Activated CD4-positive, alpha-beta T cell treated with anti-CD3 and anti-CD28 coated beads, Interleukin-2, amount 50 U/mL, for 4 hours (primary cell): ENCODE results near the gene UCMA.
"Not testable (repeated sequence)": the region's sequence is repeated elsewhere in the genome, so short reads cannot be mapped to it uniquely, and the experiment has no call there.

Experiments
- DNase-seq, 2 experiments: peaks; one replicate each; pipeline ENCODE4 v3.0.0-alpha.2; 2020

The UCMA gene, protein sequence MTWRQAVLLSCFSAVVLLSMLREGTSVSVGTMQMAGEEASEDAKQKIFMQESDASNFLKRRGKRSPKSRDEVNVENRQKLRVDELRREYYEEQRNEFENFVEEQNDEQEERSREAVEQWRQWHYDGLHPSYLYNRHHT

DNA sequence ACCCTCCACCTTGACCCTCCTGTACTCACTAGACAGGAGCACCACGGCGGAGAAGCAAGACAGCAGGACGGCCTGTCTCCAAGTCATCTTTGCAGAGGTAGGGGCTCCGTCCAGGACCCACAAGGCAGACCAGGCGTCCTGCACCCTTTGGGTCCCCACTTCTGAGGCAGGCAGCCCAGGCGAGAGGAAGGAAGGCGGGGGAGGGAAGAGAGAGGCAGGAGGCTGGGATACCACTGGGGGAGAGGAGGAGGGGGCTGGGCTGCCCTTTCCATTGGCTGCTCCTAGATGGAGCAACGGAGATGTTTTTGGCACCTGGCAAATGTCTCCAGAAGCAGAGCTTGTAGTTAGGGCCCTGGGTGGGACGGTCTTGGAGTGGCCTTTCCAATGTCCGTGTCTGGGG, at the start of gene UCMA:
UCMA (minus strand) TSS at position 203 of the 400 bp plus-strand sequence; CDS start at position 87, 116 bp downstream.
- DNase-seq: no peak

DNA sequence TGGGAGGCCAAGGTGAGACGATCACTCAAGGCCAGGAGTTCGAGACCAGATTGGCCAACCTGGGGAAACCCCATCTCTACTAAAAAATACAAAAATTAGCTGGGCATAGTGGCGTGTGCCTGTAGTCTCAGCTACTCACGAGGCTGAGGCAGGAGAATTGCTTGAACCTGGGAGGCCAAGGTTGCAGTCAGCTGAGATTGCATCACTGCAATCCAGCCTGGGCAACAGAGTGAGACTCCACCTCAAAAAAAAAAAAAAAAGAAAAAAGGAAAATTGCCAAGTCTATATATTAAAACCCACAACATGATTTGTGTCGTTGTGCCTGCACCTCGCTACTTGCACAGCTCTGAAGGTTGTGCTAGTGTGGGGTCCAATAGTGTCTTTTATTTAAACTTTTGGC, 48.2 kb upstream of the UCMA start:
- DNase-seq: not testable (repeated sequence)

DNA sequence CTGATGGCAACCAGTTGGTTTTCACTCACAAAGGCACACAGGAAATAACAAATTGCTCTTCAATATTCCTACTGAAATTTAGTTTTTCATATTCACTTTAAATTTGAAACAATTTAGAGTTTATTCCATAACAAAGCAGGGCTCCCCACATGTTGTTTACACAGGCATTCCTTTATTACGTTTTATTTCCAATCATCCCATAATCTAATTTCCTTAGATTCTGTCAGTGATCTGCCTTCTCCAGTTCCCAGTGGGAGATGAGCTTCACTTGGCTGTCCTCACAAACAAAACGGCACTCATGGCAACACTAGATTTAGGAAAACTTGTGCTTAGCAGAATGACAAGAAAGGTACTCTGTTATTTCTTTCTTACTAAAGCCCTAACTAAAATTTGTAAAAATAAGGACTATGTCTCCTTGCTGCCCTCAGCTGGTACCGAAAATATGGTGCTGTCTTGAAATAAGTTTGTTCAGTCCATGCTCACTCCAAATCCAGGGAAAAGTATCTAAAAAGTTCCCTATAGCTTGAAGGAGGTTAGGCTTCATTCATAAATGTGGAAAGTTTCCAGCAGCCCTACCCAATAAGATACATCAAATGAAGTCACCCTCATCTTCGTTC, 42.7 kb upstream of the UCMA start:
- no peak for DNase-seq

DNA sequence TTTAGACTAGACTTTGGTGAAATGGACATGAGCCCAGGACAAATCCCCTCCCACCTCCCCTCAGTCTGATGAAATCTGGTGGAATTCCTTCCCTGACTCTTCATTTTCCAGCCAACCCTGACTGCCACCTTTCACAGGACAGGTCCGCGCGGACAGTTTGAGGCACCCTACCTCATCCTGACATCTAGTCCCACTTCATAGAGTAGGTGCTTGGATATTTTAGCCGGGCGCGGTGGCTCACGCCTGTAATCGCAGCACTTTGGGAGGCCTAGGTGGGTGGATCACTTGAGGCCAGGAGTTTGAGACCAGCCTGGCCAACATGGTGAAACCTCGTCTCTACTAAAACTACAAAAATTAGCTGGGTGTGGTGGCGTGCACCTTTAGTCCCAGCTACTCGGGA, 42.0 kb upstream of the UCMA start:
- DNase-seq: not testable (repeated sequence)

DNA sequence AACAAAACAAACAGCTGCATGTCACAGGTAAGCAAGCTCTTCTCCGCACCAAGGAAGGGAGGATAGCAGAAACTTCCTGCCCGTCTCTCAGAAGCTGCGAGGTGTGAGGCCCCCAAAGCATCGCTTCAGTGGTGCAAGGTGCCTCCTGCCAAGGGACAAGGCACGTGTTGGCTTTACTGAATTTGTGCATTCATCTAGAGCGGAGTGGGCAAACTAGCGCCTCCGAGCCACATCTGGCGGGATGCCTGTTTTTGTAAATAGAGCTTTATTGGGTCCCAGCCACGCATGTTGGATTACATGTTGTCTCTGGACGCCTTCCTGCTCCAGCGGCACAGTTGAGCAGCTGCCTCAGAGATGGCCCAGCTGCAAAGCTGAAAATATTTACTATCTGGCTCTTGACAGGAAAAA, 38.0 kb upstream of the UCMA start:
- no peak for DNase-seq

DNA sequence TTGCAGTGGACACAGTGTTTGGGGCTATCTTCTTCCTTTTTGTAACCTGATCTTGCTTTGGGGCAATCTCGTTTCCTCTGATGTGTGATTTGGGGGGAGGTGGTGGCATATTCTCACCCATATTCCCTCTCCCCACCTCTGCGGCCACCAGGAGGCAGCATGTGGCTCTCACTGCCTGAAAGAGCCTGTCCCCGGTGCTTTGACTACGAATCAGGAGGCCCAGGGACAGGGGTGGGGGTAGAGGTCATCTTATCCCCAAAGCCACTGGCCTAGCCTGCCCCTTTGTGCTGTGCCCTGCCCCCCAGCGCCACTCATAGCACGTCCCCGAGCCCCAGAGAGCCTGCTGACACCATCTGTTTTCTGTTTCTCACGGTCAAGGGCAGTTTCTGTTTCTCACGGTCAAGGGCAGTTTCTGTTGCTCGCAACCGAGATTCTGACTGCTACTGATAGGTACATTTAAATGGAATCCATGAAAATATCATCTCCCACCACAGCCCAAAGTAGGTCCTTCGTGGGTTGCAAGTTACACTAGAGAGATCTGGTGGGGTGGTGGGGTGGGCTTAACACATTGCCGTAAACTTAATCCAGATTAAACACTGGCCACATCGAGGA, 37.5 kb upstream of the UCMA start:
- DNase-seq: peak; percentile 47 to 51

DNA sequence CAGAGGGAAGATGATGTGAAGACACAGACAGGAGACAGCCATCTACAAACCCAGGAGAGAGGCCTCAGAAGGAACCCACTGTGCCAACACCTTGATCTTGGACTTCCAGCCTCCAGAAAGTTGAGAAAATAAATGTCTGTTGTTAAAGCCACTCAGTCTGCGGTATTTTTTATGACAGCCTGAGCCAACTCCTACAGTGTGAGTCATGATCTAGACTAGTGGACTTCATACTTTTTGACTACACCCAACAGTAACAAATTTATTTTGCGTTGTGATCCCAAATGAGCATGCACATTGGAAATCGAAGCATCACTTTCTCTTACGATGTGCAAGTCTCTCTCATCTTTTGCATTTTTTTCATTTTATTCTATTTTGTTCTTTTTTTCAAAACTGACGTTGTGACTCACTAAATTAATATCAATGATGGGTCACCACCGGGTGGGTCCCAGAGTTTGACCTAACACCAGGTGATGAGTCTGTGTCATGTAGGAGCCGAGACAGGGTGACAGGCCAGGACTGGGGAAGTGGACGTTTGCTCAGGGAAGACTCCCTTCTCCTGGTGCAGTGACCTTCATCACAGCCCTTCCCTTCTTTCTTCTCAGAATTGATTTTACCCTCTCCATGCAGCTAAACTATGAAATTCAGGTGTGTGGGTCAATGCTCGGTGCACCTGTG, 36.8 kb upstream of the UCMA start:
- no peak for DNase-seq

DNA sequence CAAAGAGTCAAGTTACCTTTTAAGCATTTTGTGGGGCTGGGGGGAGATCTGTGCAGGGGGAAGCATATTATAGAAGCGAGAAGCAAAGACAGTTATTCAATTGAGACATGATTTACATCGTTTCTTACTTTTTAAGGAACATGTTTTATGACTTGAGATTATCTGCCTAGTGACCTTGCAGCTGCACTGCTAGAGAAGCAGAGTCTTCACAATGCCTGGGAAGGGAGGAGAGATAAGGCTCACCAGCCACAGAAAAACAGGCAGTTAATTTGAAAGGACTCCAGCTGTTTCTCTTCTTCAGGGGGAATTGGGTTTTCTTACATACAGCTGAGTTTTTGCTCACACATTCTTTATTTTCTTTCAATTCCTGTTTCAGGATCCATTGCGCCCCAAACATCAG, 34.7 kb upstream of the UCMA start:
- no peak for DNase-seq

DNA sequence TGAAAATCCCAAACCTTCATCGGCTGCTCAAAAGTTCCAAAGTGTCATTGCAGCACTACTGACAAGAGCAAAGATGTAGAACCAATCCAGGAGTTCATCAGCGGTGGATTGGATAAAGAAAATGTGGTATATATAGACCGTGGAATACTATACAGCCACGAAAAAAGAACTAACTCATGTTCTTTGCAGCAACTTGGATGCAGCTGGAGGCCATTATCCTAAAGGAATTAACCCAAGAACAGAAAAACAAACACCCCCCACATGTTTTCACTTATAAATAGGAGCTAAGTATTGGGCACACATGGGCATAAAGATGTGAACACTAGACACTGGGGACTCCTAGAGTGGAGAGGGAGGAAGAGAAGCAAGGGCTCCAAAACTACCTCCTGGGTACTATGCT, 34.1 kb upstream of the UCMA start:
- DNase-seq: no peak

DNA sequence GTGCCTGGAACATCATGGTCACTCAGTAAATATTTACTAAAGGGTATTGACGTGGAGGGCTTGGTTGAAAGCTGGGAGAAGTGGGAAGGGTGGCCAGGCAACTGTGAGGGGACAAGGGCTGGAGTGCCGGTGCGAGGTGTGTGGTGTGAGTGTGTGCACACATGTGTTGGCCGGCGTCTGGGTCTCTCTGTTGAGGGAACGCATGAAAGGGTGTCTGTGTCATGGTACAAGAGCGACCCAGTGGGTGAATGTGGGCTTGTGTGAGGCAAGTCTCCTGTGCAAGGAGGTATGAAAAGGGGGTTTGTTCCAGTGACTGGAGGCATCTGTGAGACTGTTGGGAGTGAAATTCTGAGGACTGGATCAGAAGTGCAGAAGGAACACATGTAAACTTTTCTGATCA, 29.4 kb upstream of the UCMA start:
- no peak for DNase-seq

DNA sequence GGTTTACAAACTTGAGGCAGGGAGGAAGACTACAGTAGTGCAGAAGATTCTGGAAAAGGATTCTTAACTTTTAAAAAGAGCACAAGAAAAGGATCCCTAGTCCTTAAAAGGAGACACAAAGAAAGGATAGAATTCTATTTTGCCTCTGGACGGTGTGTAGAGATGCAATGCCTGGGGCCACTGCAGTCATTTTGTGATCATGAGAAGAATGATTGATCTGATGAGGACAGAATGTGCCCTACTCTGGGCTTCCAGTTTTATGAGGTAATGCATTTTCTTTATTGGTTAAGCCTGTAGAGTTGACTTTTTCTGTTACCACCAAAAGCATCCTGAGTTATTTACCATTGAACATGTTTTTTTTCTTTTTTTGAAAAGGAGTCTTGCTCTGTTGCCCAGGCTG, 28.3 kb upstream of the UCMA start:
- no peak for DNase-seq

DNA sequence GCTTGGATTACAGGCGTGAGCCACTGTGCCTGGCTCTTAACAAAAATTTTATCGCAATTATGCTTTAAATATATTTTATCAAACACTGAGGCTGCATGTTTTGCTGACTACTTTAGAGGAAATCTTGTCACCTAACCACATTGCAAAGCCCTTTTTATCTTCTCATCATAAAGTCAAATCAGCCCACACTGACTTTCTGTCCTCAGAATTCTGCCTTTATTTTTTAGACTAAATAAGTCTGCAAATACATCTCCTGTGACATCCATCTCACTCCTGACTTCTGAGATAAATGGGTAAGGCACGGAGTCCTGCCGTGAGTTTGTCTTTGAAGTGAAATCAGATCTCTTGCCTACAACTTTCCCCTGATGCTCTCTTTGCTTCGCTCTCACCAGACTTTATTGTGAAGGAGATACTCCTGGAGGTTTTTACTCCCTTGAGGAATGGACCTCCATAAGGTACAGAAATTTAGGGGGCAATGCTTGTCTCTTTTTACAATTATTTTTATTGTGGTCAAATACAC, 23.5 kb upstream of the UCMA start:
- no peak for DNase-seq

DNA sequence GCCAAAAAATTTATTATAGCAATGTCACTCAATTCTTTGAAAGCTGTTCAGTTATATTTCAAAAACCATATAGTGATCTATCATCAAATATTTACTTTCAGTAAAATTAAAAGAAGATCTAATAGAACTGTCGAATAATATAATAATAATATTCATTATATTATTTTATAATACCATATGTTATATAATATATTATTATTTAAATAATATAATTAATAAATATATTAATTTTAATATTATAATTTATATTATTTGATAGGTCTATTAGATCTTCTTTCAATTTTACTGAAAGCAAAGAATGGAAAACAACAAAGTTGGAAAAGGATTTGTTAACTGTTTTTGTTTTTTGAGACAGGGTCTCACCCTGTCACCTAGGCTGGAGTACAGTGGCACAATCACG, 22.5 kb upstream of the UCMA start:
- DNase-seq: no peak

DNA sequence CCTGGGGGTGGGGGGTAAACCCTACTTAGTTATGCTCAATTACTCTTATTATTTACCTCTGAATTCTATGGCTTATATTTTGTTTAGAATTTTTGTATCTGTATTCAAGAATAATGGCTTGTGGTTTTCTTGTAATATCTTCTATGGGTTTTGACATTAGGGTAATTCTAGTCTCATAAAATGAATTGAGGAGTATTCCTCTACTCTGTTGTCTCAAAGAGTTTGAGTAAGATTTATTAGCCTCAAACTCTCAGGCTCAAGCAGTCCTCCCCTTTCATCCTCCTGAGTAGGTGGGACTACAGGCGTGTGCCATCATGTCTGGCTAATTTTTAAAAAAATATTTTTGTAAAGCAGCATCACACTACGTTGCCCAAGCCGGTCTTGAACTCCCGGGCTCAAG, 19.6 kb upstream of the UCMA start:
- no peak for DNase-seq

DNA sequence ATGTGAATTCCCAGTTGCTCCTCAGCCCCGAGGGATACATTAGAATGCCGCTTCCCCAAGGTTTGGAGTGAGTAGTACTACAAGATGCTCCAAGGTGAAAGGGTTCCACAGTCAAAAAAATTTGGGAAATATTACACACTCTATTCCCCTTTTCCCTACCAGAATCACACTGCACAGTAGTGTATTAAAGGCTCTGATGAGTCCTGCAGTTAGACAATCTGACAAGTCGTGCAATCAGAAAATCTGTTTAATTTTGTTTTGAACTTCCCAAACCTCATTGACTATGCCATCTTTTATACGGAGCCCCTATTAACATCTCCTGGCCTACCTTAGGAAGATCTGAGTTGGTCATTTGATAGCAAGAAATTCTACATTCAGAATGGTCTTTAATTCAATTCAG, 13.6 kb upstream of the UCMA start:
- no peak for DNase-seq

DNA sequence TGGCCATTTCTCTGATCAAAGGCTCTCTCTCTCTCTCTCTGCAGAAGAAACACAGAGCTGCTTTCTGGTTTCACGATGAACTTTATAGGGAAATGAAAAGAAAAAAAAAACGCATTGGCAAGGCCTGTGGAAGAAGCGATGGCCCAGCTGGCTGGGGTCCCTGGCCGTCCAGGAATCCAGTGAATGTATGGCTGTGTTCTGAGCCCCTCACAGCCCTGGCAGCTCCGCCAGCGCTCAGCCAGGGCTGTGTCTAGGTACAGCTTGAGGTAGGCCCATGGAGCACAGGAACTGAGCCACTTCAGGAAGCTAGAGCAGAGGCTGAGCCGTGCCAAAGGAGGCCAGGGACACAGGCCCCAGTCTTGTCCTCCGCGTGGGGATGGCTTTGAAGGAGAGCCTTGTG, 13.1 kb upstream of the UCMA start:
- DNase-seq: no peak

DNA sequence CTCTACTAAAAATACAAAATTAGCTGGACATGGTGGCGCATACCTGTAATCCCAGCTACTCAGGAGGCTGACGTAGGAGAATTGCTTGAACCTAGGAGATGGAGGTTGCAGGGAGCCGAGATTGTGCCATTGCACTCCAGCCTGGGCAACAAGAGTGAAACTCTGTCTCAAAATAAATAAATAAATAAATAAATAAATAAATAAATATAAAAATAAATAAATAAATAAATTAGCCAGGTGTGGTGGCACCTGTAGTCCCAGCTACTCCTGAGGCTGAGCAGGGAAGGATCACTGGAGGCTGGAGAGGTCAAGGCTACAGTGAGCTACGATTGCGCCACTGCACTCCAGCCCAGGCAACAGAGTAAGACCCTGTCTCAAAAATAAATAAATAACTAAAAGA, 8.1 kb upstream of the UCMA start:
- DNase-seq: not testable (repeated sequence)

DNA sequence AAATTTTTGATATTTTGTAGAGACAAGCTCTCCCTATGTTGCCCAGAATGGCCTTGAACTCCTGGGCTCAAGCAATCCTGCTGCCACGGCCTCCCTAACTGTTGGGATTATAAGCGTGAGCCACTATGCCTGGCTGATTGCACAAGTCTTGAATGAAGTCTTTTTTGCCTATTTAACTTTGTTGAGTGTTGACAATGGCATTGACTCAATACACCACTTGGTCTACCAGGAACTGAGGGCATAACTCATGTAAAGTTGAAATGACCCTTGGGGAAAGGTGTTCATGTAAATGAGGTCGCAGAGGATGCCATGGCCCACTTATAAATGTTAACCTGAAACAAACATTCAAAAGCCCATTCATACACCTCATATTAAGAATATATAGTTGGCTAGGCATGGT, 7.4 kb upstream of the UCMA start:
- no peak for DNase-seq

DNA sequence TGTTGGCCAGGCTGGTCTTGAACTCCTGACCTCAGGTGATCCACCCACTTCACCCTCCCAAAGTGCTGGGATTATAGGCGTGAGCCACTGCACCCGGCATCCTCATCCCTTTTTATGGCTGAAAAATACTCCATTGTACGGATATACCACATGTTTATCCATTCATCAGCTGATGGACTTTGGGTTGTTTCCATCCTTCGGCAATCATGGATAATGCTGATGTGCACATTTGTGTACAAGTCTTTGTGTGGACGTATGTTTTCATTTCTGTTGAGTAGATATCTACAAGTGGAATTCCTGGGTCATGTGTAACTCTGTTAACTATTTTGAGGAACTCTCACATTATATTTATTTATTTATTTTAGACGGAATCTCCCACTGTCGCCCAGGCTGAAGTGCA, 5.7 kb upstream of the UCMA start:
- no peak for DNase-seq

DNA sequence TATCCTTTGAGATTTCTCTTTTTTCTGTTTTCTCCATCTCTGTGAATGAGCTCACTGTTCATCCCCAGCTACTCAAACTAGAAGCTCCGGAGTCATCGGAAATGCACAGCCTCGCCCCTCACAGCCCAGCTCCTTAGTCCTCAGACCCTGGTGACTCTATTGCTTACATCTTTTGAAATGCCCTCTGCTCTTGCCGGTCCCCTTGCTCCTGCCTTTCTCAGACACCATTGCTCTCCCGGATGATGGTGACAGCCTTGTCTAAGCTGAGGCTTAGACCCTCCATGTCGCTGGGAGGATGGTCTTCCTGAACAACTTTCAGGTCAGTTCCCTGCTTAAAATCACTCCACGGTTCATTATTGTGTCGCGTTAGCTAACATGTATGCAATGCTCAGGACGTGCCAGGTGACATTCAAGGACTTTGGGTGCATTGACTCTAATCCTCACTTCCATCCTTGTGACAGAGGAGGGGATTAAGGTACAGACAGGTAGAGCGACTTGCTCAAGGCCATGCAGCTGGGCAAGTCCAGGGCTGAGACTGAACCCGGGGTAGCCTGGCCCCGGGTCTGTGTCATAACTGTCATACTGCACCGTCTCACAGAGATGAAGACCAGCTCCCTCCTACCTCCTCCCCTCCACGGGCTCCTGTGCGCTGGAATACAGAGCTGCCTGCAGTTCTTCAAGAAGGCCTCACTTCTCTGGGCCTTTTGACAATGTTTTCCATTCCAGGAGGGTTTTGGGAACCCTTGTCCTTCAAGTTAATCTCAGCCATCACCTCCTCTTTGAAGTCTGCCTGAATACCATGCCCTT, 4.3 kb upstream of the UCMA start:
- no peak for DNase-seq

DNA sequence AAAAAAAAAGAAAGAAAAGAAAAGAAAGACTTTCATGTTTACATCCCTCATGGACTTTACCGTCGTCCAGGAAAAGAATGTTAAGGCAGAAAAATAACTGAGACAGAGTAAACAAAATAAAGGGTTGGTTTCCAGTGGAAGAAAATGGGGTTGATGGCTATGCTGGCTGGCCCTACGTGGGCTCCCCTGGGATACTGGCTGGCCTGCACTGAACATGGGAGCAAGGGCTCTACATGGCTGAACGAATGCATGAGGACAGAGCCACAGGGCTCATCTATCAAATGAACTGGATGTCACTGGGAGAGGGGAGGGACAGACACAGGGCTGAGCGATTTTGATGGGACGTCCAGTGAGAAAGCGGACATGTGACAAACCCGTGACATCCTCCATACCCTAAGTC, 2.5 kb upstream of the UCMA start:
- no peak for DNase-seq

DNA sequence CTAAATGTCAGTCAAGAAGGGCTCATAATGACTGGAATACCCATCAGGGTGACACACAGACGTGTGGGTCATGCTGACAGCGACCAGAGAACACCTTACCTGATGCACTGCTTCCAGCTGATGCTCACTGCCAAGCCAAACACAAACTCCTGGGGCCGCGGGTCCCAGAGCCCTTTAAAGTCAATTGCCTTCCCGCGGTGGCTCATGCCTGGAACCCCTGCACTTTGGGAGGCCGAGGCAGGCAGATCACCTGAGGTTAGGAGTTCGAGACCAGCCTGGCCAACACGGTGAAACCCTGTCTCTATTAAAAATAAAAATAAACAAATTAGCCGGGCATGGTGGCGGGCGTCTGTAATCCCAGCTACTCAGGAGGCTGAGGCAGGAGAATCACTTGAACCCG, 562 bp upstream of the UCMA start:
- DNase-seq: not testable (repeated sequence)

DNA sequence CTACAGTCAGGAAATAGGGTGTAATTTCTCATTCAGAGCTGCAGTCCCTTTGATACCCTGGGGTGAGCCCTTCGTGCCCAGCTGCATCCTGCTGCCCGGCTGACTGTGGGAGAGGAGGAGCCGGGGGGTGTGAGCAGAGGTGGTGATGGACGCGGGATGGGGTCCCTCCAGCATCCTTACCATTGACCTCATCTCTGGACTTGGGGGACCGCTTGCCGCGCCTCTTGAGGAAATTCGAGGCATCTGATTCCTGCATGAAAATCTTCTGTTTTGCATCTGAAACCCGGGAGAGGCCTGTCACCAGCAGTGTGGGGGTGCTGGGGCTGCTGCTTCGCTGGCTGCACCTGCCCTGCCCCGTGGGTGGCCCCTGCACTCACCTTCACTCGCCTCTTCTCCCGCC, 816 bp downstream of the UCMA start:
- DNase-seq: no peak
